Endothelial cell of umbilical vein (primary cell): ENCODE measurements around the gene GFAP. TPM values are rescaled to one million over a fixed set of nuclear protein-coding genes. Genes with fewer than 3 reads are reported as not detected.

Experiments
- BruUV-seq: library from RNA; stranded (reverse); fragments of 400-500 nt; replicated peaks from 2 replicates; lab custom pipeline; 2021; lab: Mats Ljungman, UMichigan
- CTCF ChIA-PET: fragments of 300-600, 350-600 bp; sonication (Branson Sonifier 250); formaldehyde crosslinking; loops from one replicate; lab custom pipeline; 2021; ENCODE audit warnings: antibody characterized with exemption, inconsistent platforms; lab: Charles Lee
- POLR2A ChIA-PET: fragments of 300-600, 350-600 bp; sonication (Branson Sonifier 250); formaldehyde crosslinking; loops from one replicate; lab custom pipeline; 2021; ENCODE audit warnings: antibody characterized with exemption, inconsistent platforms; lab: Charles Lee
- DNase-seq: peaks from one replicate; pipeline ENCODE4 v3.0.0-alpha.2; 2011; ENCODE audit warnings: low read depth, low spot score
- FAIRE-seq: peaks from 2 replicates; lab custom pipeline; 2011; peaks lifted over from hg19 to GRCh38; lab: Jason Lieb, UNC
- H2AFZ ChIP-seq: 2 replicates; pipeline ENCODE4 v1.6.0; 2012; ENCODE audit warnings: low read depth, low read length, control low read depth, inconsistent platforms
- H3K27ac ChIP-seq: 2 replicates; pipeline ENCODE4 v1.5.1; 2011; ENCODE audit warnings: low read depth, mild to moderate bottlenecking, control low read depth, low read length, moderate library complexity; ENCODE audit not compliant: insufficient read depth
- H3K27me3 ChIP-seq, 2 experiments: 2 replicates each; pipeline versions ENCODE4 v1.6.0 to v1.6.1; 2011; ENCODE audit warnings: low read length in 2 of 2, mixed read lengths in 1 of 2; ENCODE audit not compliant: control insufficient read depth in 2 of 2, insufficient read depth in 2 of 2
- H3K36me3 ChIP-seq, 2 experiments: 2 replicates in 1 of 2; 3 replicates in 1 of 2; pipeline ENCODE4 v1.5.1; 2011; ENCODE audit warnings: low read length in 2 of 2, mild to moderate bottlenecking in 1 of 2, moderate library complexity in 1 of 2; ENCODE audit not compliant: control insufficient read depth in 2 of 2, insufficient read depth in 2 of 2; ENCODE audit errors: extremely low read depth in 1 of 2
- H3K4me1 ChIP-seq: 3 replicates; pipeline ENCODE4 v1.5.1; 2011; ENCODE audit warnings: mild to moderate bottlenecking, low read length; ENCODE audit not compliant: control insufficient read depth, insufficient read depth; ENCODE audit errors: extremely low read depth
- H3K4me2 ChIP-seq: 2 replicates; pipeline ENCODE4 v1.6.1; 2011; ENCODE audit warnings: low read length, control low read depth, mixed read lengths; ENCODE audit not compliant: insufficient read depth
- H3K4me3 ChIP-seq, 3 experiments: fragments of 200-600 bp in 1 of 3; sonication (generic), shearing (Covaris generic) in 1 of 3; replicated peaks in 1 of 3; 2 replicates each; pipeline ENCODE4 v1.5.1; 2011 to 2016; ENCODE audit warnings: control low read depth in 3 of 3, low read length in 3 of 3, mild to moderate bottlenecking in 2 of 3, inconsistent platforms in 1 of 3, low read depth in 1 of 3, moderate library complexity in 1 of 3; ENCODE audit not compliant: insufficient read depth in 1 of 3
- H3K79me2 ChIP-seq: 2 replicates; pipeline ENCODE4 v1.6.0; 2012; ENCODE audit warnings: low read length, inconsistent platforms; ENCODE audit not compliant: control insufficient read depth, insufficient read depth
- H3K9ac ChIP-seq: replicated peaks from 2 replicates; pipeline ENCODE3; 2011; ENCODE audit warnings: low read length, control low read depth; ENCODE audit not compliant: insufficient read depth; ENCODE audit errors: extremely low read depth
- H3K9me1 ChIP-seq: replicated peaks from 3 replicates; pipeline ENCODE4 v1.6.0; 2011; ENCODE audit warnings: mild to moderate bottlenecking, low read length; ENCODE audit not compliant: control insufficient read depth, insufficient read depth; ENCODE audit errors: extremely low read depth
- H3K9me3 ChIP-seq: replicated peaks from 2 replicates; pipeline ENCODE4 v1.5.1; 2012; ENCODE audit warnings: low read length, inconsistent platforms; ENCODE audit not compliant: control insufficient read depth, insufficient read depth
- H4K20me1 ChIP-seq: replicated peaks from 2 replicates; pipeline ENCODE3; 2011; ENCODE audit warnings: mild to moderate bottlenecking, low read length; ENCODE audit not compliant: control insufficient read depth, insufficient read depth; ENCODE audit errors: extremely low read depth
- EZH2 ChIP-seq: IDR thresholded peaks from 2 replicates; pipeline ENCODE4 v1.6.1; 2012; ENCODE audit warnings: borderline replicate concordance, low read depth, mild to moderate bottlenecking, moderate library complexity, low read length, inconsistent platforms; ENCODE audit not compliant: severe bottlenecking
- FOS ChIP-seq: IDR thresholded peaks from 2 replicates; pipeline ENCODE4 v1.6.1; 2011; ENCODE audit warnings: mild to moderate bottlenecking, low read length, moderate library complexity, borderline replicate concordance; ENCODE audit not compliant: insufficient read depth
- GATA2 ChIP-seq: IDR thresholded peaks from 2 replicates; pipeline ENCODE4 v1.7.0; 2011; ENCODE audit warnings: low read depth, mild to moderate bottlenecking, moderate library complexity, mixed read lengths, low read length; ENCODE audit not compliant: insufficient read length, insufficient read depth
- JUN ChIP-seq: IDR thresholded peaks from 2 replicates; pipeline ENCODE4 v1.6.1; 2011; ENCODE audit warnings: borderline replicate concordance, low read depth; ENCODE audit not compliant: insufficient read length, insufficient read depth
- MAX ChIP-seq: IDR thresholded peaks from 2 replicates; pipeline ENCODE4 v1.6.1; 2011; ENCODE audit not compliant: insufficient read depth, insufficient read length
- POLR2AphosphoS5 ChIP-seq: IDR thresholded peaks from 2 replicates; pipeline ENCODE4 v1.6.1; 2012; ENCODE audit warnings: low read depth, mild to moderate bottlenecking, control low read depth, low read length, moderate library complexity; ENCODE audit not compliant: insufficient read depth
- dilution Hi-C: fragments of 300-500 bp; cut with MboI; formaldehyde crosslinking; loops from one replicate; pipeline ENCODE4 v1.15.0; 2019; ENCODE audit warnings: low sequenced_read_pairs; ENCODE audit not compliant: extremely low pct_ligation_motif_present
- intact Hi-C: fragments of 100-400 bp; cut with micrococcal nuclease; formaldehyde crosslinking; loops from one replicate; pipeline ENCODE4 v1.10.0; 2022
- polyA plus RNA-seq, 4 experiments: library from polyadenylated mRNA; depleted of rRNA in 3 of 4; stranded (reverse) in 3 of 4; unstranded in 1 of 4; fragments of >200 nt; gene quantifications; 2 replicates each; pipeline versions ENCODE4 v1.2.1 to v1.2.3, GENCODE V29; 2011 to 2012; ENCODE audit warnings: missing spikeins in 1 of 4
- total RNA-seq: library from RNA; stranded (reverse); gene quantifications from 2 replicates; pipeline ENCODE4 v1.2.3, GENCODE V29; 2021

Gene GFAP
- total and polyA plus RNA-seq, 2 donors (not counting 3 experiments of a cell fraction or from before 2014, with no cell fraction given), result 0.07 to 0.42 TPM

- FAIRE-seq (no peak), DNase-seq (no peak)
- intact Hi-C loops (no loop called here), dilution Hi-C loops (no loop called here)
- no peak overlapping the region for H3K4me3 ChIP-seq
- no peaks in the 10 kb centered on the region for H3K27me3 ChIP-seq
- peaks cover 16 to 19% of the 10 kb centered on the region in 2 experiments for H3K36me3 ChIP-seq
- H2AFZ ChIP-seq, result no peak overlapping the region
- CTCF ChIA-PET, result interaction anchor here (0.9 to 2.4 kb wide), 3 partner anchors 8 to 91 kb away, joined by 4 to 16 read pairs (median 7); no protein-coding TSS in a partner anchor
- TF ChIP-seq FOS (no peak), JUN (no peak), MAX (no peak), EZH2 (no peak), POLR2AphosphoS5 (no peak), GATA2 (no peak)
- no TSS peak for BruUV-seq
- H3K9me3 ChIP-seq, result no peaks in the 10 kb centered on the region
- no peaks in the 10 kb centered on the region for H3K4me1 ChIP-seq
- no peak overlapping the region for H3K4me2 ChIP-seq
- POLR2A ChIA-PET, result no interaction called here
- no peaks in the 10 kb centered on the region for H4K20me1 ChIP-seq
- no peak overlapping the region for H3K9ac ChIP-seq
- no peak overlapping the region for H3K27ac ChIP-seq
- H3K79me2 ChIP-seq, result no peaks in the 10 kb centered on the region
- no peaks in the 10 kb centered on the region for H3K9me1 ChIP-seq
Measured at GRCh38 chr17:44928950-44929720, 13.8 kb upstream of the GFAP start.
